PC-3 (cell line): Measurements from ENCODE around the gene FAM53C.

Experiments used
- CTCF ChIP-seq: fragments of 300-600 bp; sonication (generic); conservative IDR thresholded peaks from 2 replicates; pipeline ENCODE4 v1.5.1; 2017; ENCODE audit warnings: antibody characterized with exemption, low read depth, mild to moderate bottlenecking, low read length
- EZH2 ChIP-seq: fragments of 300-600 bp; sonication (generic); IDR thresholded peaks from one replicate; pipeline ENCODE4 v1.6.1; 2017; ENCODE audit warnings: antibody characterized with exemption, mild to moderate bottlenecking, low read length; ENCODE audit not compliant: unreplicated experiment
- EZH2phosphoT487 ChIP-seq: fragments of 300-600 bp; sonication (generic); IDR thresholded peaks from 2 replicates; pipeline ENCODE4 v1.6.1; 2018; ENCODE audit warnings: mild to moderate bottlenecking, antibody characterized with exemption, low read length, borderline replicate concordance

GRCh38 chr5:138303372-138303771 is 34.7 kb upstream of the FAM53C start:
- no peak for TF ChIP-seq CTCF
- no peak for TF ChIP-seq EZH2phosphoT487
- TF ChIP-seq EZH2, result no peak
